Subcutaneous adipose tissue (tissue), 4 donors: ENCODE data around the gene OVAAL. TPM values are rescaled to one million over a fixed set of nuclear protein-coding genes. Genes with fewer than 3 reads are reported as not detected.

Experiments
- CTCF ChIP-seq: fragments of 450-650 bp; IDR thresholded peaks from one replicate; pipeline ENCODE4 v1.5.1; 2016; ENCODE audit warnings: low read depth, mild to moderate bottlenecking, control low read depth, antibody characterized with exemption, moderate library complexity
- total RNA-seq, 4 donors: library from RNA; depleted of rRNA; stranded (reverse); fragments of >200 nt; gene quantifications; one replicate each; pipeline ENCODE4 v1.1.0, GENCODE V29; 2016

Gene OVAAL
- not detected for total RNA-seq

GRCh38 chr1:180558664-180559063 is at the start of gene OVAAL:
Gene OVAAL (plus strand): TSS chr1:180558964.
- TF ChIP-seq CTCF, result no peak

- no peak for TF ChIP-seq CTCF
Observed at GRCh38 chr1:180510882-180511281, 47.9 kb upstream of the OVAAL start.

- TF ChIP-seq CTCF, result no peak
Observed at GRCh38 chr1:180513531-180513930, 45.2 kb upstream of the OVAAL start.

GRCh38 chr1:180515364-180515763 is 43.4 kb upstream of the OVAAL start:
- no peak for TF ChIP-seq CTCF

- no peak for TF ChIP-seq CTCF
Observed at GRCh38 chr1:180515857-180516388, 42.8 kb upstream of the OVAAL start.

DNA sequence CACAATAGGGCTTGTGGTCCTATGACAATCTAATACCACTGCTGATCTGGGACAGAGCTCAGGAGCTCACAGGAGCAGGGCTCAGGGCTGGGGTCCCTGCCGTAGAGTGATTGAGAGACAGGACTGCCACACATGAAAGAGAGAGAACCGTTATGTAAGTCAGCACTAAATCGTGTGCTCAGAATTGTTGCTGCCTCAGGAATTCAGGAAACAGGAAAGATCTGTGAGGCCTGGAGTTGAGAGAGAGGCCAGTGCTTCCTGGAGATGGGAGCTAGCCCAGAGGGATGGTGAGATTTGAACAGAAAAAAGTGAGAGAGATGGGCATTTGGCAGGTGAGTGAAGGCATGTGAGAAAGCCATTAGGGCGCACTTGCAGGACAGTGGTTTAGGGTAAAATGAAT is 38.9 kb upstream of the OVAAL start:
- no peak for TF ChIP-seq CTCF

DNA sequence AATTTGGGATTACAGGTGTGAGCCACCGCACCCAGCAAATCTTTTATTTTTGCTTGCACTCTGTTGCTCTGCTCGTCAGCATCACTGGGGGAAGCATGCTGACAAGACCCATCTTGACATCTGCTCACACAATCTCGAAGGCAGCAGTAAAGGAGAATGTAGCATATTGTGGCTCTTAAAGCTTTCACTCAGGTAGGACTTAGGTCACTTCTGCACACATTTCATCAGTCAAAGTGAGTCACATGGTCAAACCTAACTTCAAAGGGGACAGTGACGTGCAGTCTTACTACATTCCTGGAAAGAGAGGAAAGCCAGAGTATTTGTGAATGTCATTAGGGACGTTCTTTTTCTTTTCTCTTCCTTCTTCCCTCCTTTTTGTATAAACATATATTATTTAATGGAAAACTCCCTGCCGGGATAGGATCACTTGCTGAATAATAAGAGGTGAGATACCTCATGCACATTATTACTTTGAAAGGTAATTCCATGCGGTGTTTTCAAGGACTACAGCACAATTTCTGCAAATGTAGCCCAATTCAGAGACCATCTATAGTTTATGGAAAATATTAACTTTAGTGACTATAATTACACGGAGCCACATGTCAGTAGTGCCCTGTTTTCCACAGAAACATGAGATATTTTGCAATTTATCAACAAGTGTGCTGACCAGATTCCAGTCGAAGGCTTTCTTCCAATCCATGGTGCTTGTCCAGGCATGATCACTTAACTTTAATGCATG is 37.1 kb upstream of the OVAAL start:
- TF ChIP-seq CTCF, result no peak
